HG02981 (cell line): Measurements from ENCODE around the gene INPP5E.

Source experiments
- ATAC-seq: cut with Tn5 transposase; IDR thresholded peaks from one replicate; pipeline ENCODE4 v1.9.1; 2021; ENCODE audit warnings: mild to moderate bottlenecking, moderate library complexity; ENCODE audit not compliant: unreplicated experiment

The INPP5E gene

DNA sequence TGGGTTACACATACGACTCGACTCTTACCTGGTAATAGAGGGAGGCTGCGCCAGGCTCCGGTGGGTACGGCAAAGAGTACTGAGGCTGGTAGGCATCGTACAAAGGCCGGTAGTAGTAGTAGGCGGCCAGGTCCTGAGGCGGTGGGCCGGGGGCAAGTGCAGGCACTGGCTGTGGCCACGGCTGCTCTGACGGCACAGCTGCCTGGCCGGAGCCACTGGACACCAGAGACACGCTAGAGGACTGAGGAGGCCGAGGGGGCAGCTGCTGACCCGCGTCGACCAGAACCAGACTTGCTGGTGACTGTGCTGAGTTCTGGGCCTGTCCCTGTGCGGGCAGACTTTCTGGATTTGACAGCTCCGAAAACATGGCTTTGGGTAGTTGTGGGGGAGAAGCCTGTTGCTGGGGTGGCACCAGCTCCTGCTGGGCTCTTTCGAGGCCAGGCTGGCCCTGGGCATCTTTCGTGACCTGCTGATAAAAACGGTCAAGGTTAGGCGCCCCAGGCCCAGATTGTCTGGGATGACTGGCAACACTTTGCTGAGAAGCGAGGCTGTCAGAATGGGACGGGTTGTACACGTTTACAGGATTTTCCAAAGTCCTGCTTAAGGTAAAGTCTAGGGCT lies 34.5 kb upstream of the INPP5E start:
- ATAC-seq, result no peak

DNA sequence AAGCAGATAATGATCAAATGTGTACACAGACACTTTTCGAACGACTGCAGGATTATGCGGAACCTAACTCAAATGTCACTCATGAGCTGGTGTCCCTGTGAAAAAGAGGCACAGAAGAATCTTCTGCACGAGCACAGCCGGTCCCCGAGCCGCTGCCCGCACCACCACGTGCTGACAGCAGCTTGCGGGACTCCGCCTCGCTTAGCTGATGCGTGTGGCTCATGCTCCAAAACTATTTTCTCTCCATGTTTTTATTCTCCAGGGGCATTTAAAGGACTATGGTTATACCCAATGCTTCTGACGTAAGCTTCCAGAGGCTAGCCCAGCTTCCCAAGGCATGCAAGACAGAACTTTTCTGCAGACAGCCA lies 33.7 kb upstream of the INPP5E start:
- ATAC-seq, result no peak

DNA sequence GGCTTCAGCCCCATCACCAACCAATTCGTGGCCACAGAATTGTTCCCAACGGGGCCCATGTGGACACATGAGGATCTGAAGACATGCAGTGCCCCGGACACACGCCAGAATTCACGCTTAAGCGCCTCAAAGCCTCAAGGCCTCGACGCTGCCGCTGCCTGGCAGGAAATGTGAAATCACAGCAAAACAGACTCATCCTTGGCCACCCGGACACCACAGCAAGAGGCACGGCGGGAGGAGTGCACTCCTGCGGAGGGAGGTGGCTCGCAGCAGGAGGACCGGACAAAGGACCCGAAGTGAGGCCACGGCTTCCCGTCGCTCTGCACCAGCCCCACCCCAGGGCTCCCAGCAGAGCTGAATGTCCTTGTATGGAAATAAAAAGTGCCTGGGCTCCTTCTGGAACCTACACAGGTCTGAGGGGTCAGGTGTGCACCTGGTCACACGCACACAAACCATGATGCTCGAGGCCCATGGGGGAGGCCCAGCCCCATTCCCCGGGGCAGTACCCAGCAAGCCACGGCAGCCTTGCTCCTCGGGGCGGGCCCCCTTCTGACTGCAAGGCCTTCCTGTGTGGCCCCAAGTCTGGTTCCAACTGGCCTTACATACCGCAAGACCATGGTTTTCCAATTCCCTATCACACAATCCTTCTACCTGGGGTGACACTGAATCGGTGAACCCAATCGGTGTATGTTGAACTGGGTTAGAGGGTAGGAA lies 33.2 kb upstream of the INPP5E start:
- no peak for ATAC-seq

DNA sequence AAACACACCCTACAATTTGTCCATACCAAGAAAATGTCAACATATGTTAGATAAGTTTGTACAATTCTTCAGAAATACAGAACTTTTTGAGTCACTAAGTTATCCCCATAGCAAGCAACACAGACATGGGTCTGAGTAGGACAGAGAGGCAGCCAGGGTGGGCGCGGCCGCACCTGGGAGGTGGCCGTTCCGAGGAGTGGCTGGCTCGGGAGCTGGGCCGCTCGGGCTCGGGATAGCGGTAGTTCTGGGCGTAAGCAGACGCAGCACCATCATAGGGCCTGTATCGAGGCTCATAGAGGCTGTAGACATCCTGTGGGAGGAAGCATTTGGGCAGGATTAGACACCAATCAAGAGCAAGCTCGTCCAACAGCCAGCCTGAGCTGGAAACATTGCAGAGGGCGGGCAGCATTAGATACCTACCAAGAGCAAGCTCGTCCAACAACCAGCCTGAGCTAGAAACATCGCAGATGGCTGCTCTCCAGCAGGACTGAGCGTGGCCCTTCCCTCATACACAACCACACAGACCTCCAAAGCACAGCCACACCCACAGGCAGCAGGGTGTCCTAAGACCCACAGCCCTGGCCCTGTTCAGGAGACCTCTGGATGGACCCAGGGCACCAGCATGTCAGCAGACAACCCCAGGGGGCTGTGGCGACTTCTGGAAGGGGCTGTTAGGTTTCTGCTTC lies 32.3 kb upstream of the INPP5E start:
- ATAC-seq, result no peak

DNA sequence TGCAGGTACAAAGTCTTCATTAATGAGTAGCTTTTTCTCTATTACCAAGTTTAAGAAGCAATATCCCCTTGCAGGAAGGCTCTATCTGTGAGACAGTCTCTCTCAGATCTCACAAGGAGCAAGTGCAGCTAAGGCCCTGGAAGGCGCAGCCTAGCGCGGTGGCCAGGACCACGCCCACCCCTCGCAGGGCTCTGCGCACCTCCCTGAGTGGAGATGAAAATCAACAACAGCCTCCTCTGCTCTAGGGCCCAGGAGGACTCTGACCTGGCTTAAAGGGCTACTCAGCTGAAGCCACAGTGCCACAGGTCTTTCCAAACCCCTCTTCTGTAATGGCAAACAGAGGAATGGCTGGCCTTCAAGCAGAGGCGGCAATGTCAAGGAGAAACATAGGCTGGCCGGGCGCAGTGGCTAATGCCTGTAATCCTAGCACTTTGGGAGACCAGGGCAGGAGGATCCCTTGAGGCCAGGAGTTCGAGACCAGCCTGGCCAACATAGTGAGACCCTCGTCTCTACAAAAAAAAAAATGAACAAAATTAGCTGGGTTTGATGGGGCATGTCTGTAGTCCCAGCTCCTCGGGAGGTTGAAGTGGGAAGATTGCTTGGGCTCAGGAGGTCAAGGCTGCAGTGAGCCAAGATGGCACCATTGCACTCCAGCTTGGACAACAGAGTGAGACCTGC lies 31.3 kb upstream of the INPP5E start:
- no peak for ATAC-seq

DNA sequence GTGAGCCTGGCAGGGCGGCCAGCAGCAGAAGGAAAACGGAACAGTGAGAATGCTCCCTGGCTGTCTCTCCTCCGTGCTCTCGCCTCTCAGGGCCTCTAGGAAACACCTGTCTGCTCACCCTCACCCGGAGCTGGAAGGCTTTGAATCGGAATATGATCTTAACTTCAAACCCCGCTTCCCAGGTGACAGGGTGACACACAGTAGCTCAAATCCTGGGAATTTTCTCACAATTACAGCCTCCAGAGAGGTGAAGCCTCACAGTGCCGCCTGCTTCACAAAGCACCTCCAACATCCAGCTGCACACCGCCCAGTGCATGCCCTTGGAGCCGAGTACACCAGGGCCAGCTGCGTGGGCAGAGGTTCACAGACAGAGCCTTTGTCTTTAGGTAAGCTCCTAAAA lies 30.7 kb upstream of the INPP5E start:
- ATAC-seq, result no peak

DNA sequence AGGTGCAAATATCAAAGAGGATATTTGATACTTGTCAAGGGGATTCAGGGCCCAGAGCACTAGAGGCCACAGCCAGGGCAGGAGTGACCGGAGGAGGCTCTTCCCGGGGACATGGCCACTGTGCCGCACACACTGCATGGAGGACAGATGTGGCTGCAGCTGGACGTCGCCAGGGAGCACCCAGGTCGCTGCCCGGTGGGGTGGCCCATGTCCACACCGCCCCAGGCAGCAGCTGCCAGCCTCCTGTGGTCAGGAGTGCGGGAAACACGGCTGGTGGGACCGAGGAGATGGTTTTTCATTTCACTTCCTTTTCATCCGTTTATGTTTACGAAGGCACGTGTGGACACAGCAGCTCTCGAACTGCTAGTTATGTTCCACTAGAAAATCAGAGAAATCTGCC lies 28.1 kb upstream of the INPP5E start:
- ATAC-seq, result no peak

DNA sequence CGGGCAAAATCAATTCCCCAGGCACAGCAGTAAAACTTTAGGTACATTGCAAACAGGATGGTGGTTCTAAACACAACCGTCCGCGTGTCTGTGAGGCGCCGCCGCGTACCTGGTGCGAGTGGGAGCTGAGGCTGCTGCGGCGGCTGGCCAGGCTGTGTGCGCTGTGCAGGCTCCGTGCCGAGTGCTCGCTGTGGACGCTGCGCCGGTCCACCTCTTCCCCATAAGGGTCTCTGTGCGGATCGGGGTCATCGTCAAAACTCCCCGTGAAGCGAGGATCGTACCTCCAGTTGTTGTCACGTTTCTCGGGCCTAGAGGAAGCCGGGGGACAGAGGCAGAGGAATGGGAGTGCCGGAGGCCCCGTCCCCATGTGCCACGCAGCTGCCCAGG lies 26.5 kb upstream of the INPP5E start:
- ATAC-seq, result no peak

DNA sequence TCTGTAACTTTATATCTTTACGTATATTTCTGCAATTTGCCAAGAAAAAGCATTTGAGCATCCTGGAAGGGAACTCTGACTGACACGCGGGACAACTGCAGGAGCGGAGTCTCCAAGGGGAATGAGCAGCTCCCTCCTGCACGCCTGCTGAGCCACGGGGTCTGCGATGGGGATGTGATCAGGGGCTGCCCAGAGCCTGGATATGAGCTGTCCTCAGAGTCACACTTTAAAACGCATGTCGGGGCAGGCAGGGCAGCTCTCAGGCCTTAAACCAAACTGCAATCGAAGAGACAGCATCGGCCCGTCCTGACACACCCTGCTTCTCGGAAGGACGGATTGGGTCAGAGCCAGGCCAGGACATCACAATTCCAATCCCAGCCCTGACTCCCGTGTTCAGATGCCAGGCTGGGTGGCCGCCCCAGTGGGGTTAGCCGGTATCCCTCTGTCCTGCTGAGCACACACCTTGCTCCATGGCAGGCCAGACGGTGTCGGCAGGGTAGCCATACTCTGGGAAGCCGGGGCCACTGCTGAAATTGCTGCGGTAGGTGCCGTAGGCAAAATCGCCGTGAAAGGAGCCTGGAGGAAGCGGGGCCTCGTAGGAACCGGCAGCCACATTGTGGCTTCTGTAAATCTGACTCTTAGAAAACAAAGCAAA lies 26.0 kb upstream of the INPP5E start:
- no peak for ATAC-seq

DNA sequence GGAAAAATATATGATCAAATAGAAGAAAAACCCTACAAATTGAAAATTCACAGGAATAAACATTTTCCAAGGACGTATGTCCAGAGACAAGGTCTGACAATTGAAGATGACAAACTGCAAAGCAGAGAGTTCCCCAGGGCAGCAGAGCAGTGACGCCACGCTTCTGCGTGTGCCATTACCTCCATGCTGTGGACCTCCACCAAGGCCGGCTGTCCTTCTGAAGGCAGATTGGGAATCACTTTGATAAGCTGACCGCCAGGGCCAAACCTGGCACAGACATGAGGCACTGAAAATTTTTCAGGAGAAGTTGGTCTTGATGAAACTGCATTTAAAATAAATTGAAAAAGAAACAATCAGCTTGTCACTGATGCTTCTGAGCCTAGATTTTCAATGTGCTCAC lies 24.6 kb upstream of the INPP5E start:
- ATAC-seq, result no peak

DNA sequence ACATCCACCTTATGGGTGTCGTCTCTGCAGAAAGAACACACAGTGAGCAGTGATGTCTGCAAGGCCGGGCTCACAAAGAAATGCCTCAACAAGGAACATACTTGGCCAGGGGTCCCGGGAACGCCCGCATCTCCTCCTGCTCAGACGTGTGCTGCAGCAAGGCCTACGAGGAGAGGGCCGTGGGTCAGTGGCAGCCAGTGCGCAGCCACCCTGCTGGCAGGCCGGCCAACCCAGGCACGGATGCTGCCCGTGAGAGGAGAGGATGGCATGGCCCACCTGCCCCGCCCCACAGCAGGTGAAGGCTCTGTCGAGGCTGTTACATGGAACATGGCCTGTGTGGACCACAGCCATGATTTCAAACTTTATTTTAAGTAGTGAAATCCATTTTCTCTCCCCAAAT lies 23.9 kb upstream of the INPP5E start:
- no peak for ATAC-seq

DNA sequence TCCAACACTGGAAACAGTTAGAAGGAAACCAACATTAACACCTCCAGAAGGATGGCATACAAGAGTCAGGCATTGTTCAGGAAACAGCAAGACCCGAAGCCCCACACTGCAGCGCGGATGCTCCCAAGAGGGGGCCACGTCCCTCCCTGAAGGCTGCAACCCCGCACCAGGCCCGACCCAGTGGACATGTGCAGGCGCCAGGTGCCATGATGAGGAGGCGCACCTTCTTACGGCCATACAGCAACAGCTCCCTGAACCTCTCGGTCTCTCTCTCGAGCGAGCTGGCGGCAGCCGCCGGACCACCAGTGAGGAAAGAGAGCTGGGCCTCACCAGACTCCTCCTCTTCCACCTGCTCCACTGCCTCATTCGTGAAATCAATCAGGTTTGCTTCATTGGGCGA lies 23.0 kb upstream of the INPP5E start:
- no peak for ATAC-seq

DNA sequence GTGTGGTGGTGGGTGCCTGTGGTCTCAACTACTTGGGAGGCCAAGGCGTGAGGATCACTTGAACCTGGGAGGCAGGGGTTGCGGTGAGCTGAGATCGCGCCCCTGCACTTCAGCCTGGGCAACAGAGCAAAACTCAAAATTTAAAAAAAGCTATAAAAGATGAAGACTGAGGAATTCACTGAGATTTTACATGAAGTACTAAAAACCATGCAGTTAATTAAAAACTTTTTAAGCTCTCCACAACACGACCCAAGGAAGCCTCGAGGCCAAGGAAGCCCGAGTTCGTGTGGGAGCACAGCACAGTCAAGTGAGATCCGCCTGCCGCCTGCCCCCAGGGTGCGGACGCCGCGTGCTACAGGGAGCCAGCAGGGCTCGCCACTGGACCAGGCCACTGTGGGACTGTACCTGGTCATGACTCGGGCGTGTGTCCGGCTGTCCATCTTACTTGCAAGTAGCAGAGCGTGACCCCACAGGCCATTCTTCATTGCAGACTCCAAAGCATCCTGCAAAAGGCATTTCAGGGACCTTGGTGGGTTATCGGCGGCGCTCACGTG lies 21.2 kb upstream of the INPP5E start:
- no peak for ATAC-seq

DNA sequence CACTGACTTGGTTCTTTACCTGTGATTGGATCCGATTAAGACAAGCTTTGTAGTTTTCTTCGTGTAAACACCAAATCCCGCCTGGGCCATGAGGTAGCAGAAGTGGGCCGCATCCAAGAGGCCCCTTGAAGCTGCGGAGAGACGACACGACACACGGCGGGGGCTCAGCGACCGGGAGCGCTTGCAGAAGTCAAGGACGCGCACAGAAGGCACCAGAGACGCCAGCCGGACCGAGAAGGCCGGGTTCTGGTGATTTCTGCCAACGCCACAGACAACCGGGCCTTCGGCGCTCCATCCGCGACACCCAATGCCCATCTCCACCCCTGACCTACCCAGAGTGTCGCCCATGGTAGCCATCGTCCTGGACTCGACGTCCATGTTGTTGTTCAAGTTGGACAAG lies 19.8 kb upstream of the INPP5E start:
- no peak for ATAC-seq

DNA sequence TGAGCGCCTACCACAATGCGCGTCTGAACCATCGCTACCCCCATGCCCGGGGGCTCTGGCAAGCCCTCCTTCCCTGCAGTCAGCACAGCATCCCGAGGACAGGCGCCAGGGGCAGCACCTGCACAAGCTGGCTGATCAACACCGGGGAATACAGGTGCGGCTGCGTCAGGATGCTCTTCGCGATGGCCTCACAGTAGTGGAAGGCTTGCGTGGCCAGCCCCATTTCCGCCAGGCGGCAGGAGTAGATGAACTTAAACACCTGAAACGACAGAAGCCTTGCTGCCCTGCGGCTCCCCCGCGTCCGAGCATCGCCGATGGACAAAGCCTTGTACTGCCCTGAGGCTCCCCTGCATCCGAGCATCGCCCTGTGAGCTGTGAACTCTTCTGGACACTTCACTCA lies 17.7 kb upstream of the INPP5E start:
- ATAC-seq, result no peak

DNA sequence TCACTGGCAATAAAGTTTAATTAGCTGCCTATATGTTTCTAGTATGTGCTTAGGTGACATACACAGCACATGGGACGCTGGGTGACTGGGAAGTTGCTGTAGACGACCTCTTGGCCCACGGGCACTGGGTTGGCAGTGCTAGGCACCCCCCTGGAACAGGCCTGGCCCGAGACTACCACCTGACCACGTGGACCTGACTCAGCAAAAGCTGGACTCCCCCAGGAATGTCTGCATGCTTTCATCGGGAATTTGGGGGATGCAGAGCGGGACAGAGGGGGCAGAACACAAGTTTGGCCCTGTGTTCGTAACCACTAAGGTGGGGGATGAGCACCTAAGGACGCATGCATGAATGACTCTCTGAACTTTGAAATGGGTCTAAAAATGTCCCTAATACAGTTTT lies 16.6 kb upstream of the INPP5E start:
- no peak for ATAC-seq

DNA sequence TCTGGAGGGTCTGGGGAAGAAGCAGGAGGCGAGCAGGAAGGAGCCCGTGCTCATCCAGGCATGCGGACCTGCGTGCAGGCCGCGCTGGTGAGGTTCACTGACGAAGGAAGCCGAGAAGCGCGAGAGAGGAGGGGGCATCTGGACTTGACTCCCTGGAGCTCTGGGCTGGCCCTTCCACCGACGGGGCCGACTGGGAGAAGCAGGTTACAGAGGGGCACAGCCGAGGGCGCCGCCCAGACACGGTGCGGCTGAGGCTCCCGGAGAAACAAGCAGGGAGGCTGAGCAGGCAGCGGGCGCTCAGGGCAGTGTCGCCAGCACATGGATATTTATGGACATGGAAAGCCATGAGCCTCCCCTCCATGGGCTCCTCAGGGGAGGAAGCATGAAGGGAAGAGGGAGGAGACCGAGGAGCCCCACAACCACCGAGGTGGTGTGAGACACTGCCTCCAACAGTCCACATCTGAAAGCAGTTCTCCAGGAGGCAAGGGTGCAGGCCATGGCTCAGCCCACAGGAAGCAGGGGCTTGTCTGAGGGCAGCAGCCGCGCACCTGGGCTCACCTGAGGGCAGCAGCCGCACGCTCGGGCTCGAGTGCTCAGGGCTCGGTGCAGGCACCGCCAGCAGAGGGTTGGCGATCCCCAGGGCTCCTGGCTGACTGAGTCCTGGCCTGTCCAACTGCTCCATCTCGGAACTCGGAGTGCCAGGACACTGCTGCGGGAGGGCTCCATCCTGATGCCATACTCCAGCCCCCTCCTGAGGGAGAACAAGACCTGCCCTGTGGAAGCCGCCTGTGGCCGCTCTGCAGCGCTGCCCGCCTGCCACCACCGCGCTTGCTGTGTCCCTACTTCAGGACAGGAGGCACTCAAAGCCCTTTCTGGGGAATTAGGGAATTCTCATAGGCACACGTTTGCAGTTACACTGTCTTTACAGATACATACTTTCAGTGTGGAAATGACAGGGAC lies 15.7 kb upstream of the INPP5E start:
- ATAC-seq, result no peak

DNA sequence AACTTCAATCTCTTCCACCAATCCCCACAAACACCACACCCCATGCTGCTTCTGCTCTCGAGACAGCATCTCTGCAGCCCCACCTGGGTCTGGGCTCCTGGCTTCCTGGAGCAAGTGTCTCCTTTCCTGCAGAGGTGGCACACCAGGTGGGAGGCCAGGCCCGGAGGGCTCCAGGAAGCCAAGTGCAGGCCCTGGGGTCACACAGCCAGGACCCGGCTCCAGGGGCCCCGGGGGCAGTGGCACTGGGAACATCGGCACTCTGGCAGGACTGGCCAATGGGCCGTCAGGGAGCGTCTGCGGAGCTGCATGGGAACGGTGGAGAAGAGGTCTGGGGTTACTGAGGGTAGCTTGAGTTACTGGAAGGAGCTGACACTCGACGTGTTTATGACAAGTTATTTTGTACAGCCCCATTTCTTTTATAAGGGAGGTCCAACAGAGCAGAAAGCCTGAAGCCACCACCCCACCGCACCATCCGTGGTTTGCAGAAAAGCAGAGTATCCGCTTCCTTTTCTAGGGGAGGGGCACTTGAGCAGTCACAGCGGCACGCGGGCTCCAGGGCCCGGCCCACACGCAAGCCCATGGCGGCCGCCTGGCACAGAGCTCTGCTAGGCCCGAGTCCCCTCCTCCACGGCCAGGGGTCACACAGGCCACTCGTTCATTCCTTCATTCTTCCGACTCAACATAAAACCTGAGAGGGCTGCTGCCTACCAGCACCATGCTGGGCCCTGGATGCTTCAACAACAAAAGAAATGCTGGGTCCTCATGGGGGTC lies 14.6 kb upstream of the INPP5E start:
- no peak for ATAC-seq

DNA sequence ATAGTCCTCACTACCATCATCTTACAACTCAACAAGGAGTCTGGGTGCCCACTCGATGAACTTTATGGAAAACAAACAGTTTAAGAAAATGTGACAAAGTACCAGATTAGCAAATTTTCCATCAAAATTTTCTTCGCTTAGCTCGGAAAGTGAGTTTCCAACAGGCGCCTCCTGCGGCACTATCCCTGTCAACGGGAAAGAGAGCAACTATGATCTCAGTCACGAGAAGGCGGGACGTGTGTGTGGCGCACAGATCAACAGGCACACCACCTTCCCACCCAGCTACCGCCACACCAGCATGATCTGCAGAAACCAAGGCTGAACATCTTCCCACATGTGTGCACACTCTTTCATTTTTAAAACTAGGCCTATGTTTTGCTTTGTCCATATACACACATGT lies 13.7 kb upstream of the INPP5E start:
- ATAC-seq, result no peak
